CD4-positive, alpha-beta T cell (primary cell): ENCODE results near the gene CGNL1. TPM values are rescaled to one million over a fixed set of nuclear protein-coding genes. Genes with fewer than 3 reads are reported as not detected.

Experiments used
- ATAC-seq: fragments of 200-7000 bp; cut with Tn5 transposase; one replicate; pipeline ENCODE4 v1.10.0; 2022; ENCODE audit warnings: mild to moderate bottlenecking; ENCODE audit not compliant: poor library complexity
- CTCF ChIA-PET: fragments of 350-600 bp; sonication (Branson Sonifier 250); formaldehyde crosslinking; loops from one replicate; lab custom pipeline; 2021; ENCODE audit warnings: antibody characterized with exemption, inconsistent platforms; lab: Charles Lee
- POLR2A ChIA-PET: fragments of 350-600 bp; sonication (Branson Sonifier 250); formaldehyde crosslinking; loops from one replicate; lab custom pipeline; 2021; ENCODE audit warnings: antibody characterized with exemption, inconsistent platforms; lab: Charles Lee
- DNase-seq, 14 experiments: peaks; one replicate each; pipeline ENCODE4 v3.0.0-alpha.2; 2013 to 2020; ENCODE audit warnings: mixed read lengths in 2 of 14
- H3K27ac ChIP-seq, 2 donors: one replicate each; pipeline versions ENCODE4 v1.5.1 to v1.7.0; 2013; ENCODE audit warnings: low read length in 2 of 2, low read depth in 1 of 2, mild to moderate bottlenecking in 1 of 2
- H3K27me3 ChIP-seq, 2 experiments: 1 replicate in 1 of 2; 2 replicates in 1 of 2; pipeline versions ENCODE4 v1.6.1 to v1.7.0; 2013; ENCODE audit warnings: low read length in 2 of 2, control low read depth in 1 of 2, mild to moderate bottlenecking in 1 of 2, moderate library complexity in 1 of 2; ENCODE audit not compliant: insufficient read depth in 2 of 2, control insufficient read depth in 1 of 2
- H3K36me3 ChIP-seq: one replicate; pipeline ENCODE4 v1.6.1; 2013; ENCODE audit warnings: low read length, control low read depth; ENCODE audit not compliant: insufficient read depth
- H3K4me1 ChIP-seq: one replicate; pipeline ENCODE4 v1.6.1; 2013; ENCODE audit warnings: low read length, control low read depth; ENCODE audit not compliant: insufficient read depth
- H3K4me3 ChIP-seq: one replicate; pipeline ENCODE4 v1.5.1; 2013; ENCODE audit warnings: mild to moderate bottlenecking, low read length, moderate library complexity
- H3K9me3 ChIP-seq, 2 experiments: 1 replicate in 1 of 2; 2 replicates in 1 of 2; pipeline versions ENCODE4 v1.6.1 to v1.7.0; 2013; ENCODE audit warnings: low read length in 2 of 2, mild to moderate bottlenecking in 2 of 2, control low read depth in 1 of 2, moderate library complexity in 1 of 2; ENCODE audit not compliant: control insufficient read depth in 1 of 2, insufficient read depth in 1 of 2
- H3K27ac Mint-ChIP-seq: one replicate; pipeline ENCODE4 v1.8.0; 2020; ENCODE audit warnings: mixed read lengths
- H3K27me3 Mint-ChIP-seq: one replicate; pipeline ENCODE4 v1.8.0; 2021; ENCODE audit warnings: mixed read lengths
- H3K36me3 Mint-ChIP-seq: one replicate; pipeline ENCODE4 v1.8.0; 2021; ENCODE audit warnings: low read depth, mixed read lengths
- H3K4me1 Mint-ChIP-seq: one replicate; pipeline ENCODE4 v1.8.0; 2021; ENCODE audit warnings: low read depth, mixed read lengths
- H3K4me3 Mint-ChIP-seq: one replicate; pipeline ENCODE4 v1.8.0; 2020; ENCODE audit warnings: mild to moderate bottlenecking, mixed read lengths
- H3K9me3 Mint-ChIP-seq: one replicate; pipeline ENCODE4 v1.8.0; 2020; ENCODE audit warnings: mixed read lengths
- intact Hi-C, 2 experiments: fragments of 100-400 bp; cut with DNase I in 1 of 2; cut with micrococcal nuclease in 1 of 2; formaldehyde crosslinking; loops; one replicate each; pipeline versions ENCODE4 v1.15.1 to v1.9.0; 2023 to 2025; cut with DNase I, micrococcal nuclease
- total RNA-seq, 174 experiments: library from RNA in 2 of 174; stranded (reverse) in 2 of 174; gene quantifications; one replicate each; pipeline ENCODE4 v1.2.3 and lab custom pipeline; 2021 to 2026
- TF ChIP-seq, protein P1 (sequence below): fragments of 200-600 bp; IDR thresholded peaks from one replicate; pipeline ENCODE4 v1.8.0; 2022; ENCODE audit warnings: antibody characterized with exemption, mild to moderate bottlenecking

The CGNL1 gene
- total RNA-seq, 2 experiments from 2014 or later: not detected

GRCh38 chr15:57353317-57353804 lies 22.9 kb upstream of the CGNL1 start:
- no peak overlapping the region for H3K4me3 Mint-ChIP-seq
- intact Hi-C loops: no loop called here

DNA sequence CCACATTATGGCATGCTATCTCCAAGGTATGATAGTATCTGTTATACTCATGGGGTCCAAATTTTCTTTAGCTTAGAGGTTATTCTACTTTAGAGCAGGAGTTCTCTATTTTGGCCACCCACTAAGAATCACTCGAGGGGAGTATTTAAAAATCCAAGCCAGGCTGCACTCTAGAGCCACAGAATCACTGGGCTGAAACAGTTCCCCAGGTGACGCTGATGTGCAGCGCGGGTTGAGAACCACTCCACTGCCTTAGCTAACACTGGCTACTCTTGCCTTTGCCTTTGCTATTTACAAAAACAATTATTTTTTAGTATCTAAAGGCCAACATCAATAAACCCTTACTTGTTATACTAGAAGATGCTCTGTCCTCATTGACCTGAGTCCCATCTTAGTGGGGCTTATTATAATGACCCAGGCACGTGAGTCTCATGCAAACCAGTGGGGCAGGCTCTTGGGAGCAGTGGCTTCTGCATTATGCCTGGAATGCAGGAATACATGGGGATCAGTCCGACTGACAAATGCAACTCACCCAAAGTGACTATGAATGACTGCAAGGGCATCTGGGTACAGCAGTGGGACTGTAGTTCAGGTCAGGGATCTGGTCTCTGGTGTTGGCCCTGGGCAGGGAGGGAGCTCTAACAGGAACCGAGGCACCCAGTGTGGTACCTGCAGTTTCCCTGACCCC lies 21.7 kb upstream of the CGNL1 start:
- CTCF ChIA-PET: no interaction called here
- no peaks in the 10 kb centered on the region for H3K9me3 Mint-ChIP-seq
- peaks cover 6% of the 10 kb centered on the region for H3K27me3 Mint-ChIP-seq
- intact Hi-C loops: no loop called here
- H3K9me3 ChIP-seq: no peaks in the 10 kb centered on the region
- POLR2A ChIA-PET: no interaction called here
- H3K4me3 ChIP-seq: no peak overlapping the region
- H3K27me3 ChIP-seq: peaks cover 0 to 2% of the 10 kb centered on the region in 2 experiments
- DNase-seq: no peak
- H3K4me1 ChIP-seq: no peaks in the 10 kb centered on the region
- no peaks in the 10 kb centered on the region for H3K36me3 Mint-ChIP-seq
- no peak overlapping the region for H3K27ac ChIP-seq
- no peak for ATAC-seq
- H3K36me3 ChIP-seq: no peaks in the 10 kb centered on the region
- no peaks in the 10 kb centered on the region for H3K4me1 Mint-ChIP-seq
- no peak overlapping the region for H3K27ac Mint-ChIP-seq
- no peak overlapping the region for H3K4me3 Mint-ChIP-seq
- TF ChIP-seq, protein P1, sequence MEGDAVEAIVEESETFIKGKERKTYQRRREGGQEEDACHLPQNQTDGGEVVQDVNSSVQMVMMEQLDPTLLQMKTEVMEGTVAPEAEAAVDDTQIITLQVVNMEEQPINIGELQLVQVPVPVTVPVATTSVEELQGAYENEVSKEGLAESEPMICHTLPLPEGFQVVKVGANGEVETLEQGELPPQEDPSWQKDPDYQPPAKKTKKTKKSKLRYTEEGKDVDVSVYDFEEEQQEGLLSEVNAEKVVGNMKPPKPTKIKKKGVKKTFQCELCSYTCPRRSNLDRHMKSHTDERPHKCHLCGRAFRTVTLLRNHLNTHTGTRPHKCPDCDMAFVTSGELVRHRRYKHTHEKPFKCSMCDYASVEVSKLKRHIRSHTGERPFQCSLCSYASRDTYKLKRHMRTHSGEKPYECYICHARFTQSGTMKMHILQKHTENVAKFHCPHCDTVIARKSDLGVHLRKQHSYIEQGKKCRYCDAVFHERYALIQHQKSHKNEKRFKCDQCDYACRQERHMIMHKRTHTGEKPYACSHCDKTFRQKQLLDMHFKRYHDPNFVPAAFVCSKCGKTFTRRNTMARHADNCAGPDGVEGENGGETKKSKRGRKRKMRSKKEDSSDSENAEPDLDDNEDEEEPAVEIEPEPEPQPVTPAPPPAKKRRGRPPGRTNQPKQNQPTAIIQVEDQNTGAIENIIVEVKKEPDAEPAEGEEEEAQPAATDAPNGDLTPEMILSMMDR: no peak

More at GRCh38 chr15:57353317-57353804, 22.9 kb upstream of the CGNL1 start:
- ChIA-PET POLR2A (no interaction called here), CTCF (no interaction called here)
- H3K36me3 Mint-ChIP-seq: no peaks in the 10 kb centered on the region
- H3K9me3 Mint-ChIP-seq: no peaks in the 10 kb centered on the region
- no peak for ATAC-seq
- Histone ChIP-seq H3K36me3 (no peaks in the 10 kb centered on the region), H3K9me3 (no peaks in the 10 kb centered on the region), H3K27ac (no peak overlapping the region), H3K4me1 (no peaks in the 10 kb centered on the region), H3K27me3 (peaks cover 0 to 2% of the 10 kb centered on the region in 2 experiments), H3K4me3 (no peak overlapping the region)
- H3K27ac Mint-ChIP-seq: no peak overlapping the region
- H3K27me3 Mint-ChIP-seq: peaks cover 6% of the 10 kb centered on the region
- no peaks in the 10 kb centered on the region for H3K4me1 Mint-ChIP-seq
- DNase-seq: no peak
- TF ChIP-seq, protein P1: no peak

- Mint-ChIP-seq H3K4me1 (no peaks in the 10 kb centered on the region), H3K9me3 (no peaks in the 10 kb centered on the region), H3K36me3 (no peaks in the 10 kb centered on the region), H3K27ac (no peak overlapping the region), H3K4me3 (no peak overlapping the region), H3K27me3 (peaks cover 6% of the 10 kb centered on the region)
- no peak overlapping the region for H3K27ac ChIP-seq
- H3K27me3 ChIP-seq: peaks cover 0 to 2% of the 10 kb centered on the region in 2 experiments
- DNase-seq: no peak
- ChIA-PET CTCF (no interaction called here), POLR2A (no interaction called here)
- no peak for ATAC-seq
- no peaks in the 10 kb centered on the region for H3K36me3 ChIP-seq
- no peaks in the 10 kb centered on the region for H3K9me3 ChIP-seq
- TF ChIP-seq, protein P1: no peak
- H3K4me3 ChIP-seq: no peak overlapping the region
- H3K4me1 ChIP-seq: no peaks in the 10 kb centered on the region
- intact Hi-C loops: no loop called here
Observed at GRCh38 chr15:57355259-57355658, 21.0 kb upstream of the CGNL1 start.
